ENCODE results near the gene ATF7IP2.

Gene ATF7IP2

DNA sequence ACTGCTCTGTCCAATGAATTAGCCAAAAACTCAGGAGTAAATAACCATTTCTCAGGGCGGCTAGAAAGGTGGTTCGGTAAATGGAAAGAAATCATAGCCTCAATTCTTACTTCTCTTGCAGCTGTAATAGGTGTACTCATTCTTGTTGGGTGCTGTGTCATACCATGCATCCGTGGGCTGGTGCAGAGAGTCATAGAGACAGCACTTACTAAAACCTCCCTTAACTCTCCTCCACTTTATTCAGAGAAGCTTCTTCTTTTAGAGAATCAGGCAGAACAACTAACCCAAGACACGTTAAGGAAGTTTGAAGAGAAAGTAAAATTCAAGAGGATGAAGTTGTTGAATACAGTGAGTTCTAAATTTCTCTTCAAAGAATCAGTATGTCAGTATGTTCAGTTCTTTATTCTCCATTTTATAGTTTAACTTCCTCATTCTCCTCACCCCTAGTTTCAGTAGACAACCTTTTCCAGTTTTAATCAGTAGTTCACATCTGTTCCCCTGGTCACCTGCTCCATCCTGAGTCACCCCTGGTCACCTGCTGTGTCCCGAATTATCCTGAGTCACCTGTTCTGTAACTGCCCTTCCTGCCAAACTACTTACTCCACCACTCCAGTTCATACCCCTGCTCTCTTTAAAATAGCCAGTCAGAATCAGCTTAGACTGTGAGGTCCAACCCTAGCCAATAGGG, 108.6 kb downstream of the ATF7IP2 start:
- Histone ChIP-seq H3K9ac (ENCODE audit: low read depth, low read length, poor library complexity) (no peak overlapping the region), H2BK5ac (ENCODE audit: low read length) (no peak overlapping the region), H3K23ac (ENCODE audit: low read depth, low read length, poor library complexity) (no peak overlapping the region), H4K8ac (ENCODE audit: low read depth, low read length) (no peak overlapping the region), H3K9me3 (replicated peaks in 1 of 2; ENCODE audit: control insufficient read depth in 2 of 2, insufficient read depth in 1 of 2, low read depth in 1 of 2, low read length in 2 of 2) (peaks cover 0 to 2% of the 10 kb centered on the region in 2 donors), H3K4ac (ENCODE audit: low read length) (no peak overlapping the region), H2BK15ac (ENCODE audit: low read length) (no peak overlapping the region), H3K4me2 (ENCODE audit: insufficient read depth, low read length, poor library complexity, severe bottlenecking) (no peak overlapping the region), H3K18ac (ENCODE audit: low read length) (no peak overlapping the region), H3K79me1 (ENCODE audit: low read depth, low read length) (no peaks in the 10 kb centered on the region), H3K27ac (replicated peaks; ENCODE audit: low read length) (no peak overlapping the region), H3K4me1 (ENCODE audit: control insufficient read depth in 2 of 2, insufficient read depth in 1 of 2, low read depth in 1 of 2, low read length in 2 of 2) (no peaks in the 10 kb centered on the region), H3K4me3 (ENCODE audit: low read length in 2 of 2) (no peak overlapping the region), H2BK120ac (ENCODE audit: low read depth, low read length) (no peak overlapping the region), H3K36me3 (replicated peaks in 1 of 2; ENCODE audit: control insufficient read depth in 2 of 2, insufficient read depth in 2 of 2, low read length in 2 of 2) (no peaks in the 10 kb centered on the region), H2BK12ac (ENCODE audit: low read length) (no peak overlapping the region), H3K14ac (ENCODE audit: low read length) (no peak overlapping the region), H2AFZ (ENCODE audit: low read length) (no peak overlapping the region), H4K91ac (ENCODE audit: low read depth, low read length, poor library complexity) (no peak overlapping the region), H2AK5ac (ENCODE audit: low read depth, low read length) (no peak overlapping the region), H3K27me3 (ENCODE audit: control insufficient read depth in 3 of 3, insufficient read depth in 3 of 3, low read depth in 1 of 3, low read length in 3 of 3) (no peaks in the 10 kb centered on the region)
- no CpG with 5 or more reads among the region's 5 CpGs for WGBS, 2 donors (ENCODE audit: extremely low coverage in 2 of 2, insufficient read length in 2 of 2, insufficient replicate concordance in 1 of 2)
- no peak for DNase-seq (ENCODE audit: low spot score)

DNA sequence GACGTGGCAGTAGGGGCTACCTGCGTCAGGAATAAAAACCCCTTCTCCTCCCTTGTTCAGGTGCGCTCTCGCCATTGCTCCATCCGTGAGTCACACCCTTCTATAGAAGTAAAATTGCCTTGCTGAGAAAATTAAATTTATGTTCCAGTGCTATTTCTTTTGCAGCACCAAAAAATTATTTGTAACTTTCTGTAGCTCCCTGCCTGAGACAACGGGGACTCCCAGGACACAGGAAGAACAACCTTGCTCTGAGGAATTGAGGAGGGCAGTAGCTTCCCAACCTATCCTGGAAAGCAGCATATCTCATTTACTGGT, 109.1 kb downstream of the ATF7IP2 start:
- no peak overlapping the region for H3K18ac ChIP-seq (ENCODE audit: low read length)
- H2BK15ac ChIP-seq (ENCODE audit: low read length), result no peak overlapping the region
- no peak overlapping the region for H3K14ac ChIP-seq (ENCODE audit: low read length)
- no peak overlapping the region for H2AK5ac ChIP-seq (ENCODE audit: low read depth, low read length)
- no peak overlapping the region for H2BK5ac ChIP-seq (ENCODE audit: low read length)
- H2BK12ac ChIP-seq (ENCODE audit: low read length), result no peak overlapping the region
- H2BK120ac ChIP-seq (ENCODE audit: low read depth, low read length), result no peak overlapping the region
- no peak overlapping the region for H3K4ac ChIP-seq (ENCODE audit: low read length)
- H3K79me1 ChIP-seq (ENCODE audit: low read depth, low read length), result no peaks in the 10 kb centered on the region
- no peak overlapping the region for H4K91ac ChIP-seq (ENCODE audit: low read depth, low read length, poor library complexity)
- H3K27me3 ChIP-seq (ENCODE audit: control insufficient read depth in 3 of 3, insufficient read depth in 3 of 3, low read depth in 1 of 3, low read length in 3 of 3), result no peaks in the 10 kb centered on the region
- no peak overlapping the region for H3K4me2 ChIP-seq (ENCODE audit: insufficient read depth, low read length, poor library complexity, severe bottlenecking)
- no peak overlapping the region for H3K27ac ChIP-seq (replicated peaks; ENCODE audit: low read length)
- H3K9me3 ChIP-seq (replicated peaks in 1 of 2; ENCODE audit: control insufficient read depth in 2 of 2, insufficient read depth in 1 of 2, low read depth in 1 of 2, low read length in 2 of 2), result peaks cover 0 to 2% of the 10 kb centered on the region in 2 donors
- WGBS, 2 donors (ENCODE audit: extremely low coverage in 2 of 2, insufficient read length in 2 of 2, insufficient replicate concordance in 1 of 2), result no CpG with 5 or more reads among the region's 6 CpGs
- no peak for DNase-seq (ENCODE audit: low spot score)
- no peaks in the 10 kb centered on the region for H3K36me3 ChIP-seq (replicated peaks in 1 of 2; ENCODE audit: control insufficient read depth in 2 of 2, insufficient read depth in 2 of 2, low read length in 2 of 2)
- H3K9ac ChIP-seq (ENCODE audit: low read depth, low read length, poor library complexity), result no peak overlapping the region
- no peak overlapping the region for H3K23ac ChIP-seq (ENCODE audit: low read depth, low read length, poor library complexity)
- no peaks in the 10 kb centered on the region for H3K4me1 ChIP-seq (ENCODE audit: control insufficient read depth in 2 of 2, insufficient read depth in 1 of 2, low read depth in 1 of 2, low read length in 2 of 2)
- H2AFZ ChIP-seq (ENCODE audit: low read length), result no peak overlapping the region
- H3K4me3 ChIP-seq (ENCODE audit: low read length in 2 of 2), result no peak overlapping the region
- no peak overlapping the region for H4K8ac ChIP-seq (ENCODE audit: low read depth, low read length)

DNA sequence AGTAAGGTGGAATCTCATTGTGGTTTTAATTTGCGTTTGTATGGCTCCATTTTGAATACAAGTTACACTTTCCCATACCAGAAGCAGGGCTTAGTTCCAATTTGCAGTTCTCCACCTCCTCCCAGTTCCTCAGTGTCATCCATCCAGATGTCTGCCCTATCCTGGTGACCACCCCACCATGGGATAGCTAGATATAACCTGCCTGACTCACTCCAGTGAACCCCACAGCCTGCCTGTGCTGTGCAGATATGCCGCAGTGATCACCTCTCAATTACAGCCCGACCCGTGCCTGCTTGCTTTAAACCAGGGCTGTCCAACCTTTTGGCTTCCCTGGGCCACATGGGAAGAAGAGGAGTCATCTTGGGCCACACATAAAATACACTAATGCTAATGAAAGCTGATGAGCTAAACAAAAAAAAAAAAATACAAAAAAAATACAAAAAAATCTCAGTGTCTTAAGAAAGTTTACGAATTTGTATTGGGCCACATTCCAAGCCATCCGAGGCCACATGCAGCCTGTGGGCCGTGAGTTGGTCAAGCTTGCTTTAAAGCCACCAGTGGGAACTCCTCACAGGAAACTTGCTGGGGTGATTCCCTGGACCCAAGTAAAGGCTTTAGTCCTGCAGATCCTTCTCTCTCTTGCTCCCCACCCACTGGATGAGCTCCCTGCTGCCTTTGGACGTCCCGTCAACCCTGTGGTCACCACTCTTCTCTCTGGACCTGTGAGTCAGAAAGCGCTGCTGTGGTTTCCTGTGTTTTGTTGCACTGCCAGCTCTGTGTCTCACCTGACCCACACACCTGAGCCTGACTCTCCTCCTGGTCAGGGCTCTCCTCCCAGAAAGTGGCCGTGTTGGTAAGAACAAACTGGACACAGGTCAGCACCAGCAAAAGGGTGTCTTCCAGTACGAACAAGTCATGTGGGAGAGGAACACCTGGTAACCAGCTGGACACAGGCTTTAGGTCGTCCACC, 111.6 kb downstream of the ATF7IP2 start:
- Histone ChIP-seq H2BK12ac (ENCODE audit: low read length) (no peak overlapping the region), H3K23ac (ENCODE audit: low read depth, low read length, poor library complexity) (no peak overlapping the region), H2AFZ (ENCODE audit: low read length) (no peak overlapping the region), H2BK5ac (ENCODE audit: low read length) (no peak overlapping the region), H3K4me2 (ENCODE audit: insufficient read depth, low read length, poor library complexity, severe bottlenecking) (no peak overlapping the region), H3K79me1 (ENCODE audit: low read depth, low read length) (no peaks in the 10 kb centered on the region), H3K4me1 (ENCODE audit: control insufficient read depth in 2 of 2, insufficient read depth in 1 of 2, low read depth in 1 of 2, low read length in 2 of 2) (no peaks in the 10 kb centered on the region), H3K27me3 (ENCODE audit: control insufficient read depth in 3 of 3, insufficient read depth in 3 of 3, low read depth in 1 of 3, low read length in 3 of 3) (no peaks in the 10 kb centered on the region), H4K91ac (ENCODE audit: low read depth, low read length, poor library complexity) (no peak overlapping the region), H2AK5ac (ENCODE audit: low read depth, low read length) (no peak overlapping the region), H3K14ac (ENCODE audit: low read length) (no peak overlapping the region), H3K27ac (replicated peaks; ENCODE audit: low read length) (no peak overlapping the region), H3K9ac (ENCODE audit: low read depth, low read length, poor library complexity) (no peak overlapping the region), H3K4ac (ENCODE audit: low read length) (no peak overlapping the region), H4K8ac (ENCODE audit: low read depth, low read length) (no peak overlapping the region), H2BK15ac (ENCODE audit: low read length) (no peak overlapping the region), H3K9me3 (replicated peaks in 1 of 2; ENCODE audit: control insufficient read depth in 2 of 2, insufficient read depth in 1 of 2, low read depth in 1 of 2, low read length in 2 of 2) (peaks cover 0 to 2% of the 10 kb centered on the region in 2 donors), H2BK120ac (ENCODE audit: low read depth, low read length) (no peak overlapping the region), H3K18ac (ENCODE audit: low read length) (no peak overlapping the region), H3K4me3 (ENCODE audit: low read length in 2 of 2) (no peak overlapping the region), H3K36me3 (replicated peaks in 1 of 2; ENCODE audit: control insufficient read depth in 2 of 2, insufficient read depth in 2 of 2, low read length in 2 of 2) (no peaks in the 10 kb centered on the region)
- WGBS, 2 donors (ENCODE audit: extremely low coverage in 2 of 2, insufficient read length in 2 of 2, insufficient replicate concordance in 1 of 2), result no CpG with 5 or more reads among the region's 13 CpGs
- DNase-seq (ENCODE audit: low spot score), result no peak

DNA sequence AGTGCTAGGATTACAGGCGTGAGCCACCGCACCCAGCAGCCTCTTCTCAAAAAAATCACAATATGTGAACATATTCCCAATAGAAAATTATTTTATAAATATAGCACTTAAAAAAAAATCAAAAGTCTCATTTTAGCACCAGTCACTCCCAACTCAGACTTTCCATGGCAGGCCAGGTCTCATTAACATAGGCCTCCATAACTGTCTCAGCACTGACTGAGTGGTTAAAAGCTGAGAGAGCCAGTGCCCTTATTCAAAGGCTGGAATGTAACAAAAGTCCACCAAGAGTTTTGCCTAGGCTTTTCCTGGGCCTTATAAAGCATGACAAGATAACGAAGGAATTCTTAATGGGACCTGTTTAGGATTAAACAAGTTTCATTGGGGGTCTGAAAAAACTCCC, 114.7 kb downstream of the ATF7IP2 start:
- no CpG with 5 or more reads among the region's 3 CpGs for WGBS, 2 donors (ENCODE audit: extremely low coverage in 2 of 2, insufficient read length in 2 of 2, insufficient replicate concordance in 1 of 2)
- H3K4ac ChIP-seq (ENCODE audit: low read length), result no peak overlapping the region
- H3K36me3 ChIP-seq (replicated peaks in 1 of 2; ENCODE audit: control insufficient read depth in 2 of 2, insufficient read depth in 2 of 2, low read length in 2 of 2), result no peaks in the 10 kb centered on the region
- no peak overlapping the region for H2AFZ ChIP-seq (ENCODE audit: low read length)
- H3K27me3 ChIP-seq (ENCODE audit: control insufficient read depth in 3 of 3, insufficient read depth in 3 of 3, low read depth in 1 of 3, low read length in 3 of 3), result no peaks in the 10 kb centered on the region
- H2BK120ac ChIP-seq (ENCODE audit: low read depth, low read length), result no peak overlapping the region
- no peak overlapping the region for H3K4me2 ChIP-seq (ENCODE audit: insufficient read depth, low read length, poor library complexity, severe bottlenecking)
- no peak overlapping the region for H3K18ac ChIP-seq (ENCODE audit: low read length)
- no peak overlapping the region for H3K23ac ChIP-seq (ENCODE audit: low read depth, low read length, poor library complexity)
- H4K91ac ChIP-seq (ENCODE audit: low read depth, low read length, poor library complexity), result no peak overlapping the region
- H2BK5ac ChIP-seq (ENCODE audit: low read length), result no peak overlapping the region
- no peak overlapping the region for H4K8ac ChIP-seq (ENCODE audit: low read depth, low read length)
- no peak overlapping the region for H3K27ac ChIP-seq (replicated peaks; ENCODE audit: low read length)
- no peak overlapping the region for H3K14ac ChIP-seq (ENCODE audit: low read length)
- no peak overlapping the region for H3K4me3 ChIP-seq (ENCODE audit: low read length in 2 of 2)
- H2BK15ac ChIP-seq (ENCODE audit: low read length), result no peak overlapping the region
- DNase-seq (ENCODE audit: low spot score), result no peak
- no peak overlapping the region for H2BK12ac ChIP-seq (ENCODE audit: low read length)
- no peaks in the 10 kb centered on the region for H3K79me1 ChIP-seq (ENCODE audit: low read depth, low read length)
- no peaks in the 10 kb centered on the region for H3K4me1 ChIP-seq (ENCODE audit: control insufficient read depth in 2 of 2, insufficient read depth in 1 of 2, low read depth in 1 of 2, low read length in 2 of 2)
- peaks cover 0 to 2% of the 10 kb centered on the region in 2 donors for H3K9me3 ChIP-seq (replicated peaks in 1 of 2; ENCODE audit: control insufficient read depth in 2 of 2, insufficient read depth in 1 of 2, low read depth in 1 of 2, low read length in 2 of 2)
- no peak overlapping the region for H3K9ac ChIP-seq (ENCODE audit: low read depth, low read length, poor library complexity)
- H2AK5ac ChIP-seq (ENCODE audit: low read depth, low read length), result no peak overlapping the region

Measured in neuronal stem cell (in vitro differentiated cells).